Left ventricle myocardium inferior (tissue), 1 donor: ENCODE results near the gene EEFSEC. TPM values are rescaled to one million over a fixed set of nuclear protein-coding genes. Genes with fewer than 3 reads are reported as not detected.

ENCODE experiments used
- DNase-seq: peaks from one replicate; pipeline ENCODE4 v3.0.0-alpha.2; 2020
- H3K27ac ChIP-seq: fragments of 200-600 bp; replicated peaks from 2 replicates; pipeline ENCODE4 v1.8.0; 2021
- H3K27me3 ChIP-seq: fragments of 200-600 bp; 2 replicates; pipeline ENCODE4 v1.8.0; 2021; ENCODE audit warnings: low read depth
- H3K36me3 ChIP-seq: fragments of 200-600 bp; 2 replicates; pipeline ENCODE4 v1.8.0; 2021
- H3K4me1 ChIP-seq: fragments of 200-600 bp; 2 replicates; pipeline ENCODE4 v1.8.0; 2021
- H3K4me3 ChIP-seq: fragments of 200-600 bp; 2 replicates; pipeline ENCODE4 v1.8.0; 2021; ENCODE audit warnings: mild to moderate bottlenecking, moderate library complexity
- H3K9me3 ChIP-seq: fragments of 200-600 bp; replicated peaks from 2 replicates; pipeline ENCODE4 v1.8.0; 2021
- intact Hi-C: fragments of 100-400 bp; cut with micrococcal nuclease; formaldehyde crosslinking; loops from one replicate; pipeline ENCODE4 v1.11.0; 2022
- total RNA-seq: library from RNA; stranded (reverse); fragmentation: NEBNext Ultra II Directional; extraction: Animal tissue kit (Norgen Biotek cat#: 25700); gene quantifications from one replicate; pipeline ENCODE4 v1.2.1, GENCODE V29; 2021
- TF ChIP-seq, protein P1 (sequence below): fragments of 200-600 bp; IDR thresholded peaks from 2 replicates; pipeline ENCODE4 v1.8.0; 2021; ENCODE audit warnings: antibody characterized with exemption, mild to moderate bottlenecking, borderline replicate concordance
- donor health status: DM: no; HTN: yes; CAD: no; lungs with severe emphysema.

EEFSEC gene
- total RNA-seq, 1 donor from 2014 or later, result 23.7 TPM

DNA sequence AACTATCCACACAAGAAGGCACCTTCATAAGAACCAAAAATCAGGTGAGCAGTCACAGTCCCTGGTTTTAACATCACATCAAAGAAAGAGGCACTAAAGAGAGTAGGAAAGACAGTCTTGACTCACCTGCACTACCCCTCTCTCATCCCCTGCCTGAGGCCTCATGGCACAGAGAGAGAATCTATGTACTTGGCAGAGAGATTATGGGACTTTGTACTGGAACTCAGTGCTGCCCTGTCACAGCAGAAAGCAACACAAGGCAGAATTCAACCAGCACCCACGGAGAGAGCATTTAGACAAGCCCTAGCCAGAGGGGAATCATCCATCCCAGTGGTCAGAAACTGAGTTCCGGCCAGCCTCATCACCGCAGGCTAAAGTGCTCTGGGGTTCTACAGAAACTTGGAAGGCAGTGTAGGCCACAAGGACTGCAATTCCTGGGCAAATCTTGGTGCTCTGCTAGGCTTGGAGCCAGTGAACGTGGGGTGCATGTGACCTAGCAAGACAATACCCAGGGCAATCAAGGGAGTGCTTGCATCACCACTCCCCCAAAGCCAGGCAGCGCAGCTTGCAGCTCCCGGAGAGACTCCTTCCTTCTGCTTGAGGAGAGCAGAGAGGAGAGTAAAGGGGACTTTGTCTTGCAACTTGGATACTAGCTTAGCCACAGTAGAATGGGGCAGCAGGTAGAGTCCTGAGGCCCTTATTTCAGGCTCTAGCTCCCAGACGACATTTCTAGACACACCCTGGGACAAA is 21.2 kb upstream of the EEFSEC start:
- H3K4me3 ChIP-seq, result no peak overlapping the region
- intact Hi-C loops, result no loop called here
- no peak for DNase-seq
- no peak overlapping the region for H3K27ac ChIP-seq
- no peaks in the 10 kb centered on the region for H3K27me3 ChIP-seq
- TF ChIP-seq, protein P1, sequence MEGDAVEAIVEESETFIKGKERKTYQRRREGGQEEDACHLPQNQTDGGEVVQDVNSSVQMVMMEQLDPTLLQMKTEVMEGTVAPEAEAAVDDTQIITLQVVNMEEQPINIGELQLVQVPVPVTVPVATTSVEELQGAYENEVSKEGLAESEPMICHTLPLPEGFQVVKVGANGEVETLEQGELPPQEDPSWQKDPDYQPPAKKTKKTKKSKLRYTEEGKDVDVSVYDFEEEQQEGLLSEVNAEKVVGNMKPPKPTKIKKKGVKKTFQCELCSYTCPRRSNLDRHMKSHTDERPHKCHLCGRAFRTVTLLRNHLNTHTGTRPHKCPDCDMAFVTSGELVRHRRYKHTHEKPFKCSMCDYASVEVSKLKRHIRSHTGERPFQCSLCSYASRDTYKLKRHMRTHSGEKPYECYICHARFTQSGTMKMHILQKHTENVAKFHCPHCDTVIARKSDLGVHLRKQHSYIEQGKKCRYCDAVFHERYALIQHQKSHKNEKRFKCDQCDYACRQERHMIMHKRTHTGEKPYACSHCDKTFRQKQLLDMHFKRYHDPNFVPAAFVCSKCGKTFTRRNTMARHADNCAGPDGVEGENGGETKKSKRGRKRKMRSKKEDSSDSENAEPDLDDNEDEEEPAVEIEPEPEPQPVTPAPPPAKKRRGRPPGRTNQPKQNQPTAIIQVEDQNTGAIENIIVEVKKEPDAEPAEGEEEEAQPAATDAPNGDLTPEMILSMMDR, result no peak
- no peaks in the 10 kb centered on the region for H3K36me3 ChIP-seq
- no peaks in the 10 kb centered on the region for H3K4me1 ChIP-seq
- H3K9me3 ChIP-seq, result peaks cover 5% of the 10 kb centered on the region

DNA sequence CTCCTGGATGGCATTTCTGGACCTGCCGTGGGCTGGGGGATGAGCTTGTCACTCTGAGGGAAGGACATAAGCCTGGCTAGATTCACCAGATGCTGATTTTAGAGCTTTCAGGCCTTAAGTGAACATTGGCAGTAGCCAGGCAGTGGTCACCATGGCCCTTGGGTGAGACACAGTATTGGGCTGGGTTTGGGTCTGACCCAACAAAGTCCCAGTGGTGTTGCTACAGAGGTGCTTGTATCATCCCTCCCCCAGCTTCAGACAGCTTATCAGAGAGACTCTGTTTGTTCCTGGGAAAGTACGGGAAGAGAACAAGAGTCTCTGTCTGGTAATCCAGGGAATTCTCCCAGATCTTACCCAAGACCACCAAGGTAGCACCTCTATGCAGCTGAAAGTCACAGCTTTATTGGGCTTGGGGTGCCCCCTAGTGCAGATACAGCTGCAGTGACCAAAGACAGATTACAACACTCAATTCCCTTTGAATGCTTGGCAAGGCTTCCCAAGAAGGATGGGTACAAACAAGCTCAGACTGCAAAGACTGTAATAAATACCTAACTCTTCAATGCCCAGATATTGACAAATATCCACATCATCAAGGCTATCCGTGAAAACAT is 19.9 kb upstream of the EEFSEC start:
- intact Hi-C loops, result no loop called here
- Histone ChIP-seq H3K27me3 (no peaks in the 10 kb centered on the region), H3K4me3 (no peak overlapping the region), H3K4me1 (no peaks in the 10 kb centered on the region), H3K27ac (no peak overlapping the region), H3K36me3 (no peaks in the 10 kb centered on the region), H3K9me3 (peaks cover 5% of the 10 kb centered on the region)
- DNase-seq, result no peak
- TF ChIP-seq, protein P1, result peak; percentile 74

DNA sequence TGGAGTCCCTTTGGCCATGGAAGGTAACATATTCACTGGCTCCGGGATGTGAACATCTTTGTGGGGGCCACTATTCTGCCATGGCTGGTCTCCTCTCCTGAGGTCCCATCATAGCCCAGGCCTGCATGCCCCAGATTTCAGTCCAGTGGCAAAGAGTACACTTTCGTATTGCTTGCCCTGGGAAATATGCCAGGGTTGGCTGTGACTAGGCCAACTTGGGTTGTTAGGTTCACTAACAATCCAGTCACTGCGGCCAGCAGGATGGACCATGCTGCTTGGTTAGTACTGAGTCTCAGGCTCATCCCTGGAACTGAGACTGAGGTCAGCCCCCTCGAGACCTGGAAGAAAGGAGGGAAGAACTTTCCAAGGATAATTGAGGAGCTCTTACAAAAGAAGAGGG is 9.8 kb upstream of the EEFSEC start:
- H3K36me3 ChIP-seq, result no peaks in the 10 kb centered on the region
- H3K4me1 ChIP-seq, result no peaks in the 10 kb centered on the region
- intact Hi-C loops, result no loop called here
- H3K9me3 ChIP-seq, result no peaks in the 10 kb centered on the region
- no peak overlapping the region for H3K27ac ChIP-seq
- no peak for DNase-seq
- TF ChIP-seq, protein P1, result no peak
- no peaks in the 10 kb centered on the region for H3K27me3 ChIP-seq
- no peak overlapping the region for H3K4me3 ChIP-seq

DNA sequence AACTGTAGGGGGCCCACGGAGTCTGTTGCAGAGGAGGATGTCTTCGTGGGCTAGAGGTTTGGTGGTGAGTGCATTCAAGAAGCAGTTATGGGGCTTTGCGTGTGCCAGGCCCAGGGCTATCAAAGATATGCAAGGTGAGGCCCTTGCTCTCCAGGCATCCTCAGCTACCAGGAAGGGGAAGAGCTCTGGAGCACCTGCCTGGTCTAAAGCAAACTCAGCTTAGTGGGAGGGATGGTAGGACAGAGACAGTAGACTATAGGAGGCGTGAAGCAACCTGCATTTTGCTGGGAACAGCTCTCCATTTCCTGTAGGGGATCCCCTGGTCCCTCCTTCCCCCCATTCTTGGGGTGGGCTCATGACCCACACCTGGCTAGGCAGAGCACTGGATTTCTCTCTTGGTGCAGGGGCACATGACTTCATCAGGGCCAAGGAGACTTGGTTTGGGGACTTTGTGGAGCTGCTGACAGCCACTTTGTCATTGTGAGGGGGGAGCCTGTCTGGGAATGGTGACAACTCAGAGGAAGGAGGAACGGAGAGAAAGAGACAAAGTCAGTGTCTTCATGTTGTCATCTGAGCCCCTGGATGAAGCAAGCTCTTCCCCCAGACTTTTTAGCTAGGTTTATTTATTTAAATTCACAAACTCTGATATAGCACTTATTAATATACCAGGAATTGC is 8.6 kb upstream of the EEFSEC start:
- H3K36me3 ChIP-seq, result no peaks in the 10 kb centered on the region
- no peak for DNase-seq
- no peaks in the 10 kb centered on the region for H3K9me3 ChIP-seq
- no peak overlapping the region for H3K4me3 ChIP-seq
- H3K27me3 ChIP-seq, result no peaks in the 10 kb centered on the region
- H3K27ac ChIP-seq, result no peak overlapping the region
- H3K4me1 ChIP-seq, result no peaks in the 10 kb centered on the region
- TF ChIP-seq, protein P1, result no peak
- intact Hi-C loops, result no loop called here

DNA sequence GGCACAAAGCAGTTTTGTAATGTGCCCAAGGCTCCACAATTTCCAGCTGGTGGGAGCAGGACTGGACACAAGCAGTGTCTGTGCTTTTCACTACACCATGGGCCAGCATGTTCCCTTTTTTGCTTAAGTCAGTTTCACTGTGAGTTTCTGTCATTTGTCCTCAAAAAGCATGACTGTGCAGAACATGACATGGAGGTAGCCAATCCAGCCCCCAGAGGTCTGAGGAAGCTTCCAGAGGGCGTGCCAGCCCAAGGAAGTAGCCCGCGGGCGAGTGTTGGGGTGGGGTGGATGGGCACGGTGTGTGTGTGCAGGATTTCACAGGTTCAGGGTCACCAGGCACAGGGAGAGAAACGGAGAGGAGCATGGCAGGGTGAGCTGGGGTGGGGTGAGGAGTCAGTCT is 8.0 kb upstream of the EEFSEC start:
- H3K4me3 ChIP-seq, result no peak overlapping the region
- intact Hi-C loops, result no loop called here
- no peaks in the 10 kb centered on the region for H3K9me3 ChIP-seq
- H3K27me3 ChIP-seq, result no peaks in the 10 kb centered on the region
- peak; percentile 37 for DNase-seq
- H3K4me1 ChIP-seq, result no peaks in the 10 kb centered on the region
- TF ChIP-seq, protein P1, result no peak
- H3K36me3 ChIP-seq, result no peaks in the 10 kb centered on the region
- no peak overlapping the region for H3K27ac ChIP-seq
